ENCODE data around the gene CDSN. TPM values are rescaled to one million over a fixed set of nuclear protein-coding genes. Genes with fewer than 3 reads are reported as not detected.
A peak's percentile ranks its signal among the peaks of the same experiment; 100 is the strongest.
"Not testable (repeated sequence)": the region's sequence is repeated elsewhere in the genome, so short reads cannot be mapped to it uniquely, and the experiment has no call there.

The CDSN gene
- total RNA-seq, 3 donors from 2014 or later, result 0.59 TPM; not detected in 2

DNA sequence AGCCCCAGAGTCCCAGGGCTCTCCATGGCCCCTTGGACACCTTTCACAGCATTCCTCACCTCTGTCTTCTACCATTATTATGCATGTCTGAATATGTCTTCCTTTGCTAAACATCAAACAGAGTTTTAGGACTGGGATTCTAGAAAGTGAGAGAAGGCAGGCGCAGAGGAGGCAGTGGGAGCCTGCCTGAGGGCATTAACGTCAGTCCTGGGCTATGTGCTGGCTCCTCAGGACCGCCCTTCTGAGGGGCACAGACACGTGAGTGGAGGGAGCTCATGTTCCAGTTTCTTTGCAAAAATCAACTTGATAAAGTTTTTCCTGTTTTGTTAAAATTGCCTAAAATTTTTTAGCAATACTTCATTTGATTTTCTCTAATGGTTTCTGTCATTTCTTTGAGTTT, 45.8 kb downstream of the CDSN start:
- H3K4me3 ChIP-seq, result no peak overlapping the region
- H3K27ac ChIP-seq, result no peak overlapping the region
- no peaks in the 10 kb centered on the region for H3K27me3 ChIP-seq
- H3K4me1 ChIP-seq, result no peaks in the 10 kb centered on the region
- no peak for TF ChIP-seq POLR2A (IDR thresholded peaks at IDR 0.05)
- no peak for TF ChIP-seq POLR2AphosphoS5 (IDR thresholded peaks at IDR 0.05)
- TF ChIP-seq, protein P1, sequence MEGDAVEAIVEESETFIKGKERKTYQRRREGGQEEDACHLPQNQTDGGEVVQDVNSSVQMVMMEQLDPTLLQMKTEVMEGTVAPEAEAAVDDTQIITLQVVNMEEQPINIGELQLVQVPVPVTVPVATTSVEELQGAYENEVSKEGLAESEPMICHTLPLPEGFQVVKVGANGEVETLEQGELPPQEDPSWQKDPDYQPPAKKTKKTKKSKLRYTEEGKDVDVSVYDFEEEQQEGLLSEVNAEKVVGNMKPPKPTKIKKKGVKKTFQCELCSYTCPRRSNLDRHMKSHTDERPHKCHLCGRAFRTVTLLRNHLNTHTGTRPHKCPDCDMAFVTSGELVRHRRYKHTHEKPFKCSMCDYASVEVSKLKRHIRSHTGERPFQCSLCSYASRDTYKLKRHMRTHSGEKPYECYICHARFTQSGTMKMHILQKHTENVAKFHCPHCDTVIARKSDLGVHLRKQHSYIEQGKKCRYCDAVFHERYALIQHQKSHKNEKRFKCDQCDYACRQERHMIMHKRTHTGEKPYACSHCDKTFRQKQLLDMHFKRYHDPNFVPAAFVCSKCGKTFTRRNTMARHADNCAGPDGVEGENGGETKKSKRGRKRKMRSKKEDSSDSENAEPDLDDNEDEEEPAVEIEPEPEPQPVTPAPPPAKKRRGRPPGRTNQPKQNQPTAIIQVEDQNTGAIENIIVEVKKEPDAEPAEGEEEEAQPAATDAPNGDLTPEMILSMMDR (IDR thresholded peaks at IDR 0.05), result no peak
- no peaks in the 10 kb centered on the region for H3K9me3 ChIP-seq
- no peaks in the 10 kb centered on the region for H3K36me3 ChIP-seq
- intact Hi-C loops (cut with DNase I; ENCODE audit: low total_unique reads), result loop anchor here (10.0 kb wide), 1 partner anchor 160 kb away; the partner anchor contains the start of gene VARS2
- DNase-seq (ENCODE audit: low spot score in 2 of 2), result no peak

DNA sequence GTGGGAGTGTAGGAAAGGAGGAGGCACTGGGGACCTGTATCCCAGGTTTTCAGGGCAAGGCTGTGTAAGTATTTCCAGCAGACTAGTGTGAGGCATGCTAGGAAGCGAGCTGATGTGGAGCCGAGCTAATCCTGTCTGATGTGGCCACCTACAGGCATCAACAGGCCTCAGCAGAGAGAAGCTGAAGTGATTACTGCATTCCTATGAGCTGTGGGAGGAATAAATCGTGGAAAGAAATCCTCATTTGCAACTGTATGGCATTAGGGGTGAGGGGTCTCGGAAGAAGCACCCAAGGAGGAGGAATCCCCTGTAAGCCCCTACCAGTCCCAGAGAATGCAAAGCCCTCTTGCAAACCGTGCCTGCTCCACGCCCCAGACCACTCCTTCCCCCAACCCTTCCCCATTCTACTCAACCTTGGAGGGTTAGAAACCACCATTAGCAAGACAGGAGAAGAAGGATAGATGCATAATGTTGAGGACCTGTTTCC, 49.5 kb downstream of the CDSN start:
- peak in 1 of 2 donors; percentile 53 for DNase-seq (ENCODE audit: low spot score in 2 of 2)
- no peak overlapping the region for H3K27ac ChIP-seq
- TF ChIP-seq POLR2AphosphoS5 (IDR thresholded peaks at IDR 0.05) (no peak), POLR2A (IDR thresholded peaks at IDR 0.05) (no peak)
- TF ChIP-seq, protein P1 (IDR thresholded peaks at IDR 0.05), result peak in 2 of 3 donors; percentile 38 to 61

DNA sequence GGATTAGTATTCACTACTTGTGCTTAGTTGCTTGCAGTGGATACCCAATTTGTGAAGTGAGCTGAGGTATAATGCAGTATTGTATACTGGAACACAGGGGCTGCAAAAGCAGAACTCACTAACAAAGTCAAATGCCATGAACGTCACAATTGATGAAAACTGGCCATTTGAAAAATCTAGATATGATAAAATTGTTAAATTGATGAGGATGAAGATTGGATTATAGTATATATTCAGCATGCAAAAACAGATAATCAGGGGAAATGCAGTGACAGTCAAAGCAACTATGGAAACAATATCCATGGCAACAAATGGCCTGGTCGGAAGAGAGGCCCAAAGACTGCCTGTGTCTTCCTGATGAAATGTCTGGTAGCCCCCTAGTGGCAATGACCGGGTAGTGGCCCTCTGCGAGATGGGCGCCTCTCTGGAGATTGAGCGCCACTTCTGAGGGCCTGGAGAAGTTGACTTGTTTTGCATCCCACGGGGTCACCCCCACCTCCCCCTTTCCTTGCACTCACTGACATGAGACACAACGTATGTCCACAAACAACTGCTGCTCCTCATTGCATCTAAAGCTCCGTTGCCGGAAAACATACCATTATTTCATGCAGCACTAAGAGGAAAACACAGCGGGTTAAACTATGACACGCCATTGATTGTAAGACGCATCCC, 51.4 kb downstream of the CDSN start:
- intact Hi-C loops (cut with DNase I; ENCODE audit: low total_unique reads), result no loop called here
- peak; percentile 33 to 70 for DNase-seq (ENCODE audit: low spot score in 2 of 2)
- no peak overlapping the region for H3K27ac ChIP-seq

More for the DNA sequence above, 49.5 kb downstream of the CDSN start:
- Histone ChIP-seq H3K9me3 (no peaks in the 10 kb centered on the region), H3K4me3 (no peak overlapping the region), H3K27me3 (no peaks in the 10 kb centered on the region), H3K36me3 (no peaks in the 10 kb centered on the region), H3K4me1 (no peaks in the 10 kb centered on the region)
- intact Hi-C loops (cut with DNase I; ENCODE audit: low total_unique reads), result loop anchor here (10.0 kb wide), 1 partner anchor 156 kb away; the partner anchor contains the start of gene VARS2

DNA sequence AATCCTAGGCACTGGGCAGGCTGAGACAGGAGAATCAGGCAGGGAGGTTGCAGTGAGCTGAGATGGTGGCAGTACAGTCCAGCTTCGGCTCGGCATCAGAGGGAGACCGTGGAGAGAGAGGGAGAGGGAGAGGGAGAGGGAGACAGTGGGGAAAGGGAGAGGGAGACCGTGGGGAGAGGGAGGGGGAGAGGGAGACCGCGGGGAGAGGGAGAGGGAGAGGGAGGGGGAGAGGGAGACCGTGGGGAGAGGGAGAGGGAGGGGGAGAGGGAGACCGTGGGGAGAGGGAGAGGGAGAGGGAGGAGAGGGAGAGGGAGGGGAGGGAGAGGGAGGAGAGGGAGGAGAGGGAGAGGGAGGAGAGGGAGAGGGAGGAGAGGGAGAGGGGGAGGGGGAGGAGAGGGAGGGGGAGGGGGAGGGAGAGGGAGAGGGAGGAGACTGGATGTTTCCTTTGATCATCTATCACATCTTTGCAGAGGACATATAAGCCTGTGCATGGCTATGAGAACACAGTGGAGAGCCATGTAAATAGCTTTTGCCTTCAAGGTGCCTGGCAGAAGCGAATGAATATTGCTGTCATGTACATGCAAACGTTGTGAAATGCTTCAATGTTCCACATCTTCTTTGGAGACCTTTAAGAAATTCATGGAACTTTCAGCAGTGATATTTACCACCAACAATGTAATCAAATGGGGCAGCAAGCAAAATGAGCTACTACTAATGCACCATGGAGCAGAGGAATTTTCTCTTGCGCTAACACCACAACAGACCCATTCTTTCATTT, 52.2 kb downstream of the CDSN start:
- H3K4me3 ChIP-seq; H3K36me3 ChIP-seq; H3K27ac ChIP-seq; DNase-seq (ENCODE audit: low spot score in 2 of 2); H3K27me3 ChIP-seq; H3K4me1 ChIP-seq; H3K9me3 ChIP-seq; intact Hi-C loops (cut with DNase I; ENCODE audit: low total_unique reads): not testable (repeated sequence)

More for the DNA sequence above, 51.4 kb downstream of the CDSN start:
- TF ChIP-seq, protein P1 (IDR thresholded peaks at IDR 0.05), result peak; percentile 60 to 88 (median 67)
- TF ChIP-seq POLR2AphosphoS5 (IDR thresholded peaks at IDR 0.05), result no peak
- Histone ChIP-seq H3K9me3 (no peaks in the 10 kb centered on the region), H3K36me3 (no peaks in the 10 kb centered on the region), H3K4me3 (no peak overlapping the region), H3K4me1 (no peaks in the 10 kb centered on the region), H3K27me3 (no peaks in the 10 kb centered on the region)

DNA sequence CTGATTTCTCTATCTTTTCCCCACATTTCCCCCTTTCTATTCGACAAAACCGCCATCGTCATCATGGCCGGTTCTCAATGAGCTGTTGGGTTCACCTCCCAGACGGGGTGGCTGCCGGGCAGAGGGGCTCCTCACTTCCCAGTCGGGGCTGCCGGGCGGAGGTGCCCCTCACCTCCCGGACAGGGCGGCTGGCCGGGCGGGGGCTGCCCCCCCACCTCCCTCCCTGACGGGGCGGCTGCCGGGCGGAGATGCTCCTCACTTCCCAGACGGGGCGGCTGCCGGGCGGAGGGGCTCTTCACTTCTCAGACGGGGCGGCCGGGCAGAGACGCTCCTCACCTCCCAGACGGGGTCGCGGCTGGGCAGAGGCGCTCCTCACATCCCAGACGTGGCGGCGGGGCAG, 53.2 kb downstream of the CDSN start:
- H3K9me3 ChIP-seq; intact Hi-C loops (cut with DNase I; ENCODE audit: low total_unique reads); H3K27ac ChIP-seq; H3K4me1 ChIP-seq; DNase-seq (ENCODE audit: low spot score in 2 of 2); H3K4me3 ChIP-seq; H3K27me3 ChIP-seq; H3K36me3 ChIP-seq: not testable (repeated sequence)

DNA sequence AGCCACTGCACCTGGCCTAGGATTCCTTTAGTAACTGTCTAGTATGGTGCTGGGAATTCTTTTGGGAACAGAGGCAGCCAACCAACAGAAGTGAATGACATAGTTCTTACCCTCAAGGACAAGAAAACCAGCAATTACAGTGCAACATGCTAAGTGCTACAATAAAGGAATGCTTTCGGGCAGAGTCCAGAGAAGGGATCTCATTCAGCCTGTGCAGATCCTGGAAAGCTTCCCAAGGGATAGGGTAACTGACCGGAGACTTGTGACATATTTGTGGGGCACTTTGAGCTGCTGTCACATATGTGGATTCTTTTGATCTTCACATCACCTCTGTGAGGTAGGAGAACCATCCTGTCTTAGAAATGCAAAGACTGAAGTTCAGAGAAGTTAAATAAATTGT, 54.7 kb downstream of the CDSN start:
- no peaks in the 10 kb centered on the region for H3K27me3 ChIP-seq
- intact Hi-C loops (cut with DNase I; ENCODE audit: low total_unique reads), result no loop called here
- no peak for TF ChIP-seq POLR2AphosphoS5 (IDR thresholded peaks at IDR 0.05)
- no peak for TF ChIP-seq POLR2A (IDR thresholded peaks at IDR 0.05)
- TF ChIP-seq, protein P1 (IDR thresholded peaks at IDR 0.05), result no peak
- no peaks in the 10 kb centered on the region for H3K9me3 ChIP-seq
- no peaks in the 10 kb centered on the region for H3K36me3 ChIP-seq
- H3K4me3 ChIP-seq, result no peak overlapping the region
- DNase-seq (ENCODE audit: low spot score in 2 of 2), result no peak
- no peaks in the 10 kb centered on the region for H3K4me1 ChIP-seq
- H3K27ac ChIP-seq, result no peak overlapping the region

Data from breast epithelium (tissue), 4 donors.